GM19328 (cell line): Measurements from ENCODE around the gene NRXN2.

Experiments used
- ATAC-seq: cut with Tn5 transposase; IDR thresholded peaks from one replicate; pipeline ENCODE4 v1.9.1; 2021; ENCODE audit warnings: mild to moderate bottlenecking, moderate library complexity; ENCODE audit not compliant: unreplicated experiment

The NRXN2 gene

DNA sequence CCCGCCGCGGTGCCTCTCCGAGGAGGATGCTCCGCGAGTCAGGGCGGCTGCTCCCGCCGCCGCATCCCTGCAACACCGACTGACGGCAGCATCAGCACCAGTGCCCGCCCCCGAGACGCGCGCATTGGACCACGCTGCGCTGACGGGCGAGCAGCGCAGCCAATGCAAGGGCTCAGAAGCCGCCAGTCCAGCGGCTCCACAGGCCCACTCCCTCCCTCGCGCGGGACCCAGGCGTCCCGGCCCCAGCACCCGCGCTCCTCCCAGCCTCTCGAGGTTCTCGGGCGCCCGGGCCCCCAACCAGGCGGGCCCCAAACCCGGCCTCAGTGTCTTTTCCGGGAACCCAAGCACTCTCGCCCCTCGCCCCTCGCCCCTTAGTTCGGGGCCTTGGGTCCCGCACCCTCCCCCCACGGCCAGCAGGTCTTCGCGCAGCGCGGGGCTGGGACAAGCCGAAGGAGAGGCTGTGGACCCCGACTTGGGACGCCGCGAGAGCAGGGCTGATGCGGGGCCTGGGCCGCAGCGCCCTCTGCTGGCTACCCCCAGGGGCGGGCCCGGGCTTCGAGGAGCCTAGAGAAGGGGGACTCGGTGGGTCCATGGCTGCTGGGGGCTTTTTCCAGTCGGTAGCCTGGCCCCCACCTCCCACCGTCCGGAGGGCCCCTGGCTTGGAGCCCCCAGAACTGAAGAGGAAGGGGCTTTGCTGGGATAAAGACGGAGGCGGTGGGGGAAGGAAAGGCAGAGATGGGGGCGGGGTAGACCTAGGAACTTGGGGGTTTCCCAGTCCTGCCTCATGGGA is at the start of gene NRXN2:
NRXN2 (minus strand) TSS at position 81 of the 790 bp plus-strand sequence. CDS start 9,498 bp downstream, outside the sequence.
- peak; percentile 76 for ATAC-seq

DNA sequence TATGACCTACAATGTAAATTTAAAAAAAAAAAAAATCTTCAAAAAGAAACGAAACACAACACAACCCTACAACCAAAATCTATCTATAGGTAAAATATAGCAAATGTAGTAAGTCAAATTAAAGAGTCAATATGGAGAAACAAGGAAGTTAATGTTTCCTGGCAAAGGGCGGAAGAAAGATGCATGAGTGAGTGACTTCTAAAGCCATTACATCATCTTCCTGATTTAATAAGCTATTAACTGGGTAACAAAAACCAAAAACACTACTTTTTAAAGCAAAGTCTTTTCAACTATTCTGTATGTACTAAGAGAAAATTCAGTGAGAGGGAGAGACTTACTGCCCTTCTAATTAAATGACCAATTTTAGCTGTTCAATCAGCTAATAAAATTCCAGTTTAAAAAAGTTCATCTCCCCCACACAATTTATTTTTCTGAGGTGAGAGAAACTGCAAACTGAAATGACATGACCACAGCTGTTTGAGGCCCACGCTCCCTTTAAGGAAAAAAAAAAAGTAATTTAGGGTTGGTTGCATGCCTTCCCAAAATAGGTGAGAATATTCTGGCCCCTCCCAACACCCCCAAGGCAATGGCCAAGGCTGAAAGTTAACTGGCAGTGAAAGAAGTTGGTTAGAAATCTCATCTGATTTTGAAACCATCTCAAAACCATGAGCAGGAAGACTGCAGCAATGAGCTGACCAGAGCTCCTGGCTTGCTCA is 49.5 kb upstream of the NRXN2 start:
- ATAC-seq = no peak

DNA sequence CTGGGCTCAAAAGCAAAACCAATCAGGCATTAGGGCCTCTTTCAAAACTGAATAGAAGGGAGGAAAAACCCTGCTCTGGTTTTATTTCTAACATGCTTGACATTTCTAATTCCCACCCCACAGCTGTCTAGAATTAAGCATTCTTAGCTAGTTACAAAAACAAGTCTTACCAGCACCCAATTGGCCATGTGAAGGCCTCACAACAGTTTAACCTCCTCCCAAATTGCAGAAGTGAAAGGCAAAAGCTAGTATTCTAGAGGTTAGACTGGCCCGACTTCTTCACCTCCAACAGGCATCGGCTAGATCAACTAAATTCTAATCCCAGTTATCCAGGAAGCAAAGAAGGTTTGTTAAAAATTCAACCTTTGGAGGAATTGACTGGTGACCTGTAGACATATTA is 48.9 kb upstream of the NRXN2 start:
- no peak for ATAC-seq

GRCh38 chr11:64770120-64770519 is 47.1 kb upstream of the NRXN2 start:
- no peak for ATAC-seq

GRCh38 chr11:64769283-64769682 is 46.3 kb upstream of the NRXN2 start:
- ATAC-seq = no peak

DNA sequence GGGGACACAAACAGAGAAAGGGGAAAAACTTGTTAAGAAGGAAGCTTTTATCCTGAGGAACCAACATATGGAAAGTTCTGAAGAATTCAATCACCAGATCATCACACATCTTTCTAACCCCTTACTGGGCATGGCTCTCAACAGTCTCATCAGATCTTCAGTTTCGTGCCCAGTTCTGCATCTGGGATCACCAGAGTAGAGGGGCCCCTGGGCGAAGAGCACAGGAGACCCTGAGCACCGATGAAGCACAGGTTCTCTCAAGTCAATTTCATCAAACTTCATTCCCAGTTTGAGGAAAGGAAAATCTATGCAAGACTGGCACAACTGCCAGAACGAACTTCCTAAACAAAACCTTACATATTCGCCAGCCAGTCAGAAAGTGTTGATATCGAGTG is 45.3 kb upstream of the NRXN2 start:
- no peak for ATAC-seq

DNA sequence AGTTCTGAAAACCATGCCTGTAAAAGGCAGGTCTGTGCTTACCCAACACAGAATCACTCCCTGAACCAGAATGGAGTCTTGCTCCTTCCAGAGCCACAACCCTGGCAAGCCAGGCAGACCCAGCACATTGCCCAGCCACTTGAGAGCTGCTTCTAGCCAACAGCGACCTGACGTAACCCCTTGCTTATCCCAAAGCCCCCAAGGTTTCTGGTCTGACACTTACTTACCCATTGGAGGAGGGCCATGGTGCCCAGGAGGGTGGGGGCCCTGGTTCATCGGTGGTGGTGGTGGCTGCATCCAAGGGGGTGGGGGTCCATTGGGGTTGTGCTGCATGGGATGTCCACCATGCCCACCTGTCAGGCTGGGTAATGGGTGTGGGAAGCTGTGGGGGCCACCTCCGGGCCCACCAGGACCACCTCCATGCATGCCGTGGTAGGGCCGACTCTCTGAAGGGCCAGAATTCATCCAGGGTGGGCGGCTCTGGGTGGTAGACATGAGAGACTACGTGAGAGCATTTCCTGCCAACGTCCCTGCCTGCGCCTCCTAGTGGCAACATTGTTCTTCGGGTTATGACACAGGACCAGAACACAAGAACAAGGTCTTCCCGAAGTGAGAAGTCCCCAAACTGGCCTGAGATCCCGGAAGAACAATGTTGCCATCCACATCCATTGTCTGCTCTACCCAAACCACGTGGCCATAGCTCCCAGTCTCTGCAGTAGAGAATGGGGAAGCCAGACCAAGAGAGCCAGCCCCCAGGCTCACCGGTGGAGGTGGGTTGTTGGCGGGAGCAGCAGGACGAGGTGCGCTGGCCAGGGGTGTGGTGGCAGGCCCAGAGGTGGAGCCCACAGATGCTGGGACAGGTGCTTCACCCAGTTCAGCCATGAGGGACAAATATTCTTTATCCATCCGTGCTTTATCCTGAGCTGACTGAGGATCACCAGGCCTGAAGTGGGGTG is 44.6 kb upstream of the NRXN2 start:
- ATAC-seq = no peak

DNA sequence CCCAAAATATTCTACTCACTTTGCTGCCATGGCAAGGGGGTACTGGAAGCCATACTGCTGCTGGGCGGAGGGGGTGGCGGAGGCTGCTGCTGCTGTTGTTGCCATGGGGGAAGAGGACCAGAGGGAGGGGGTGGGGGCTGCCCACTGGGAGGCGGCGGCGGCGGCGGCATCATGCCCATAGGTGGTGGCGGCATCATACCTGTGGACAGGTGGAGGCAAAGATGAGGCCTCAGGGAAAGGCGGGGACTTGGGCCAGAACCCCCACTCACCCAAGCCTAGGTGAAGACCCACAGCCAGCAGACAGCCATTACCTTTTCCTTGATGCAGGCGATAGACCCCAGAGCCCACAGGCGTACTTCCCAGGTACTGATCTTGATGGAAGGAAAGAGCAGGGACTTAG is 43.9 kb upstream of the NRXN2 start:
- ATAC-seq = no peak

DNA sequence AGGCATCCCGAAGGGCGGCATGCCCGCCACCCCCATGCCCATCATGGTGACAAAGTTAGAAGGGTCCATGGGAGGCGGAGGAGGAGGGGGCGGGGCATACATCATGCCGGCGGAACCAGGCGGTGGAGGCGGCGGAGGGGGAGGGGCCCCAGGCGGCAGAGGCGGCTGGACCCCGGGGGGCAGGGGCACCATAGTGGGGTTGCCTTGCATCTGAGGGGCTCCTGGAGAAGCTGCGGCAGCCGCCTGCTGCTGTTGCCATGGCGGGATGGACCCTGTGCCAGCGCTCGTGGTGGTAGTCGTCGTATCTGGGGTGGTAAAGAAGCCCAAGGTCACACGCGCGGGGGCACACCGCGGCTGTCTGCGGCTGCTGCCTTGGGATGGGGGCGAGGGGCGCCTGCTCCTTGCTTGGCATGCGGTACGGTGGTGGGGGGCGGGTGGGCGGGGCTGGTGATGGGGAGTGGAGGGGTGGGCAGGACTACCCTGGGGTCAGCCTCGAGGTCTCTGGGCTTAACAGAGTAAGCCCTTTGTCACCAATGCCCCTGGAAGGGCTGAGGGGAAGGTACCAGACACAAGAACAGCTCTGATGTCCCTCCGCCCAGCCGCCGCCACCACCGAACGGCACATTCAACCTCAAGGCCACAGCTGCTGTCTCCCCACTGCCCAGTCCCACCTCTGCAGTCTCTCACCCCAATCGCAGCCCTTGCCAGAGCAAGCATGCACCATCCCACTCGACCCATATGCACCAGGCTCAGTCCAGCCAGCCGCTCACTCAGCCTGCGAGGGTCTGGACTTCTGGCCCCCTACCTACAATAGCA is 43.1 kb upstream of the NRXN2 start:
- ATAC-seq = no peak

GRCh38 chr11:64765291-64765850 is 42.4 kb upstream of the NRXN2 start:
- no peak for ATAC-seq

DNA sequence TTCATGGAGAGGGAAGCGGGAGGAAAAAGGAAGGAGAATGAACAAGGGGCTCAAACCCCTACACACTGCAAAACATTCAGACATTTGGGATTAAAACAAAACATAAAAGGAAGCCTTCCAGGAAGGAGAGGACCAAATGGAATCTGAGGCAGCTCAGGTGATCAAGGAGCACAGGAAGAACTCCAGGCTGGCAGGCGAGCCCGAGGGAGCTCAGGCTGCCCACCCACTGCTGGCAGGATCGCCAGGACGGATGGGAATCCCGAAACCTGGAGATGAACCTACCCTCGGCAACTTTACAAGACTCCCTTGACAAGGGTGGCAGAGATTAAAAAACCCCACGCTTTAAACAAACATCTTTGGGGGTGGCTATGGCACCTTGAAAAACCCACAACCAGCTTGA is 41.8 kb upstream of the NRXN2 start:
- no peak for ATAC-seq

DNA sequence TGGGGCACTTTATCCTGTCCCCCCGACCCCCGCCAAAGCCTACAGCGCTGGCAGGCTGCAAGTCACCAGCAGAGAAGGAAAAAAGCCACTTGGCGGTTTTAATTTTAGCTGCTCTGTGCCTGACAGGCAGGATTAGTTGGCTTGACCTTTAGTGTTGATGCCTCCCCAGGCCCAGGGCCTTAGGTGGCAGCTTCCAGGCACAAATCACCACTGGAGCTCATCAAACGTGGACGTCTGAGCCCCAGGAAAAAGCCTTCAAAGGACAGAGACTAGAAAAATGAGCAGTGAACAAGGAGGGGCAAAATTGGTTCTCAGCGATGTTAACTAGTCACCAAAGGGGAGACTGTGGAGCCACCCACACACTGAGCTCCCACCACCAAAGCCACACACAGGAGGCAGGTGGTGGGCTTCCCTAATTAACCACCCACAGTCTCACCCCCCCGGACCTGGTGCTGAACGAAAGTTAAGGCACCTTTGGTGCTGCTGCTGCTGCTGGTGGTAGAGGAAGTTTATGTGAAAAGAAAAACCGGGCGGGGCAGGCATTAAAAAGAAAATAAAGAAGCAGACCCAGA is 41.1 kb upstream of the NRXN2 start:
- ATAC-seq = no peak

- ATAC-seq = no peak
These were observed 40.6 kb upstream of the NRXN2 start for GRCh38 chr11:64763526-64764039.

- ATAC-seq = no peak
These were observed 39.9 kb upstream of the NRXN2 start for GRCh38 chr11:64762674-64763525.

GRCh38 chr11:64762277-64762673 is 39.3 kb upstream of the NRXN2 start:
- no peak for ATAC-seq

- ATAC-seq = no peak
These were observed 37.9 kb upstream of the NRXN2 start for GRCh38 chr11:64760759-64761420.

GRCh38 chr11:64759722-64760719 is 37.0 kb upstream of the NRXN2 start, which contains the start of gene PYGM:
TSS of gene PYGM (minus strand) at chr11:64759974. CDS start at chr11:64759898, 76 bp downstream.
- ATAC-seq = no peak
